Natural killer cell (primary cell): Measurements from ENCODE around the gene NCOA1. TPM values are rescaled to one million over a fixed set of nuclear protein-coding genes. Genes with fewer than 3 reads are reported as not detected.

Source experiments
- ATAC-seq, 3 donors: fragments of 150-1000 bp in 2 of 3; fragments of 200-7000 bp in 1 of 3; cut with Tn5 transposase; 1 replicate in 1 of 3; 2 replicates in 2 of 3; pipeline ENCODE4 v1.10.0; 2021; ENCODE audit warnings: mild to moderate bottlenecking in 2 of 3, moderate library complexity in 2 of 3
- DNase-seq, 2 donors: peaks; one replicate each; pipeline versions ENCODE4 v3.0.0 to v3.0.0-alpha.2; 2013 to 2021; ENCODE audit warnings: mixed read lengths in 1 of 2
- H3K27ac ChIP-seq: one replicate; pipeline ENCODE4 v1.5.1; 2013; ENCODE audit warnings: mild to moderate bottlenecking, low read length
- H3K27me3 ChIP-seq: one replicate; pipeline ENCODE4 v1.6.1; 2013; ENCODE audit warnings: low read length; ENCODE audit not compliant: control insufficient read depth, insufficient read depth
- H3K36me3 ChIP-seq: one replicate; pipeline ENCODE4 v1.6.1; 2013; ENCODE audit warnings: low read length; ENCODE audit not compliant: control insufficient read depth, insufficient read depth
- H3K4me1 ChIP-seq: one replicate; pipeline ENCODE4 v1.6.1; 2013; ENCODE audit warnings: low read length; ENCODE audit not compliant: control insufficient read depth, insufficient read depth
- H3K4me3 ChIP-seq: one replicate; pipeline ENCODE4 v1.5.1; 2013; ENCODE audit warnings: low read length
- H3K9me3 ChIP-seq: one replicate; pipeline ENCODE4 v1.6.1; 2013; ENCODE audit warnings: low read length; ENCODE audit not compliant: control insufficient read depth, insufficient read depth
- H3K27ac Mint-ChIP-seq, 2 donors: one replicate each; pipeline ENCODE4 v1.8.0; 2022; ENCODE audit warnings: mild to moderate bottlenecking in 2 of 2, mixed read lengths in 2 of 2, moderate library complexity in 1 of 2
- H3K27me3 Mint-ChIP-seq, 2 donors: one replicate each; pipeline ENCODE4 v1.8.0; 2022; ENCODE audit warnings: low read depth in 2 of 2, mixed read lengths in 2 of 2
- H3K36me3 Mint-ChIP-seq: one replicate; pipeline ENCODE4 v1.8.0; 2022; ENCODE audit warnings: mixed read lengths
- H3K4me1 Mint-ChIP-seq, 2 donors: one replicate each; pipeline ENCODE4 v1.8.0; 2022; ENCODE audit warnings: mixed read lengths in 2 of 2
- H3K4me3 Mint-ChIP-seq: one replicate; pipeline ENCODE4 v1.8.0; 2022; ENCODE audit warnings: mild to moderate bottlenecking, moderate library complexity, mixed read lengths
- H3K9me3 Mint-ChIP-seq, 2 donors: one replicate each; pipeline ENCODE4 v1.8.0; 2022; ENCODE audit warnings: mixed read lengths in 2 of 2
- CTCF ChIP-seq: fragments of 200-600 bp; IDR thresholded peaks from one replicate; pipeline ENCODE4 v1.8.0; 2022; ENCODE audit warnings: antibody characterized with exemption
- WGBS: methylation state at CpG from one replicate; pipeline ENCODE4 v1.1.7; 2013; ENCODE audit warnings: missing lambda C conversion rate; ENCODE audit not compliant: insufficient coverage; 5-methylcytosine and 5-hydroxymethylcytosine counted together
- intact Hi-C: fragments of 100-400 bp; cut with micrococcal nuclease; formaldehyde crosslinking; loops from one replicate; pipeline ENCODE4 v1.14.2; 2022
- total RNA-seq, 4 donors: library from RNA; stranded (reverse); fragments of 120-200 nt in 1 of 4; gene quantifications; one replicate each; pipeline versions ENCODE4 v1.2.3 to v1.2.4, GENCODE V29; 2013 to 2022

NCOA1 gene
- total RNA-seq, 3 donors from 2014 or later (not counting 1 experiment from before 2014, with no cell fraction given) = 122 to 149 (median 124) TPM

- no peaks in the 10 kb centered on the region for H3K27me3 Mint-ChIP-seq
- WGBS = 100% methylated on average over 5 of the region's 5 CpGs
- H3K27ac ChIP-seq = no peak overlapping the region
- no peak for TF ChIP-seq CTCF
- H3K4me3 ChIP-seq = no peak overlapping the region
- H3K36me3 Mint-ChIP-seq = no peaks in the 10 kb centered on the region
- H3K9me3 Mint-ChIP-seq = peaks cover 0 to 6% of the 10 kb centered on the region in 2 donors
- ATAC-seq (no peak), DNase-seq (no peak)
- H3K4me1 ChIP-seq = no peaks in the 10 kb centered on the region
- H3K27ac Mint-ChIP-seq = no peak overlapping the region
- H3K4me3 Mint-ChIP-seq = no peak overlapping the region
- intact Hi-C loops = no loop called here
- no peaks in the 10 kb centered on the region for H3K27me3 ChIP-seq
- H3K36me3 ChIP-seq = peaks cover 4% of the 10 kb centered on the region
- H3K4me1 Mint-ChIP-seq = peaks cover 71 to 75% of the 10 kb centered on the region in 2 donors
- no peaks in the 10 kb centered on the region for H3K9me3 ChIP-seq
These were observed 61.8 kb downstream of the NCOA1 start for GRCh38 chr2:24552836-24553235.

DNA sequence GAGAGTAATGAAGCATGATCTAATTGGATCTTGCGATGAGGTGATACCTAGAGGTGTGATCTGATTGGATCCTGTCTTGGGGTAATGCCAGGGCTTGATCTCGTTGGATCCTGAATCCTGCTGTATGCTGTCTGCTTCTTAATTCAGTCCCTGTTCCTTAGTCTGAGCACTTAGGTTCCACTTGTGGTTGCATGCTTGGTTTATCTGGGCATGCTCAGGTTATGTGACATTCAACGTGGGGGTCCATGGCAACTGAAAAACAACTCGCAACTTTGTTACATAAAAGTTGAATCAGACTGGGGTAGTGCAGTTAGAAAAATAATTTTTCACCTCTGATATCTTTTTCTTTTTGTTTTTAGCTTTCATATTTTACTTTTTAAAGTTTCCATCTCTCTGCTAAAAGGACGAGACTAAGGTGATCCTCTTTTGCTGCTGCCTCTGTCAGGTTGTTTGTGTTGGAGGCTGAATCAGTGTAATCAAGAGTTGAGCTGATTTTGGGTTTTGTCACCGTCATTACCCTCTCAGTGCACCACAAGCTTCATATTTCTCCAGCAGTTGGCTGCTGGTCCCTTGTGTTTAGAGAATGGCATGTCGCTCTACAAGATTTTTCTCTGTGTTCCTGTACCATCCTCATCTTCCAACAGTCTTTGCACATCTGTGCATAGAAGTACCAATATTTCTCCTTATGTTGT, 67.9 kb downstream of the NCOA1 start:
- H3K27ac ChIP-seq = no peak overlapping the region
- no peaks in the 10 kb centered on the region for H3K27me3 ChIP-seq
- WGBS = 84% methylated on average over 5 of the region's 7 CpGs
- H3K9me3 Mint-ChIP-seq = peaks cover 0 to 2% of the 10 kb centered on the region in 2 donors
- no peaks in the 10 kb centered on the region for H3K36me3 Mint-ChIP-seq
- ATAC-seq (no peak), DNase-seq (no peak)
- no peaks in the 10 kb centered on the region for H3K4me1 ChIP-seq
- no peaks in the 10 kb centered on the region for H3K27me3 Mint-ChIP-seq
- no peaks in the 10 kb centered on the region for H3K9me3 ChIP-seq
- intact Hi-C loops = no loop called here
- TF ChIP-seq CTCF = no peak
- H3K4me3 ChIP-seq = no peak overlapping the region
- H3K4me3 Mint-ChIP-seq = no peak overlapping the region
- H3K36me3 ChIP-seq = peaks cover 4% of the 10 kb centered on the region
- peaks cover 82 to 84% of the 10 kb centered on the region in 2 donors for H3K4me1 Mint-ChIP-seq
- H3K27ac Mint-ChIP-seq = peak overlapping the region; percentile 44 to 69

- Histone ChIP-seq H3K27ac (no peak overlapping the region), H3K9me3 (no peaks in the 10 kb centered on the region), H3K36me3 (peaks cover 7% of the 10 kb centered on the region), H3K4me3 (no peak overlapping the region), H3K4me1 (no peaks in the 10 kb centered on the region), H3K27me3 (no peaks in the 10 kb centered on the region)
- Mint-ChIP-seq H3K4me1 (peaks cover 75 to 82% of the 10 kb centered on the region in 2 donors), H3K27me3 (no peaks in the 10 kb centered on the region), H3K4me3 (no peak overlapping the region), H3K9me3 (peaks cover 0 to 2% of the 10 kb centered on the region in 2 donors), H3K27ac (peak overlapping the region; percentile 44 to 69), H3K36me3 (no peaks in the 10 kb centered on the region)
- DNase-seq (no peak), ATAC-seq (no peak)
- 100% methylated on average over 1 of the region's 2 CpGs for WGBS
- intact Hi-C loops = no loop called here
- no peak for TF ChIP-seq CTCF
These were observed 68.5 kb downstream of the NCOA1 start for GRCh38 chr2:24559473-24560113.
